Measurements from ENCODE around the gene INPP4B.

- TF ChIP-seq CTCF (conservative IDR thresholded peaks at IDR 0.05; ENCODE audit: low read depth, low read length) (no peak), EZH2 (IDR thresholded peaks at IDR 0.05; ENCODE audit: low read length, unreplicated experiment) (no peak), EZH2phosphoT487 (IDR thresholded peaks at IDR 0.05; ENCODE audit: borderline replicate concordance, low read length) (no peak)
These were observed 360.6 kb downstream of the INPP4B start for GRCh38 chr4:142485452-142485851.

Measured in PC-3 (cell line).